GM18858 (cell line): ENCODE results near the gene PER1.
A peak's percentile ranks its signal among the peaks of the same experiment; 100 is the strongest.
"Not testable (repeated sequence)": the region's sequence is repeated elsewhere in the genome, so short reads cannot be mapped to it uniquely, and the experiment has no call there.

ENCODE experiments used
- ATAC-seq: cut with Tn5 transposase; IDR thresholded peaks from one replicate; pipeline ENCODE4 v1.9.1; 2021; ENCODE audit not compliant: unreplicated experiment

The PER1 gene

GRCh38 chr17:8120520-8121406, 31.4 kb downstream of the PER1 start:
- ATAC-seq, result no peak

- peak; percentile 29 for ATAC-seq
Observed at GRCh38 chr17:8119581-8120519, 32.4 kb downstream of the PER1 start.

DNA sequence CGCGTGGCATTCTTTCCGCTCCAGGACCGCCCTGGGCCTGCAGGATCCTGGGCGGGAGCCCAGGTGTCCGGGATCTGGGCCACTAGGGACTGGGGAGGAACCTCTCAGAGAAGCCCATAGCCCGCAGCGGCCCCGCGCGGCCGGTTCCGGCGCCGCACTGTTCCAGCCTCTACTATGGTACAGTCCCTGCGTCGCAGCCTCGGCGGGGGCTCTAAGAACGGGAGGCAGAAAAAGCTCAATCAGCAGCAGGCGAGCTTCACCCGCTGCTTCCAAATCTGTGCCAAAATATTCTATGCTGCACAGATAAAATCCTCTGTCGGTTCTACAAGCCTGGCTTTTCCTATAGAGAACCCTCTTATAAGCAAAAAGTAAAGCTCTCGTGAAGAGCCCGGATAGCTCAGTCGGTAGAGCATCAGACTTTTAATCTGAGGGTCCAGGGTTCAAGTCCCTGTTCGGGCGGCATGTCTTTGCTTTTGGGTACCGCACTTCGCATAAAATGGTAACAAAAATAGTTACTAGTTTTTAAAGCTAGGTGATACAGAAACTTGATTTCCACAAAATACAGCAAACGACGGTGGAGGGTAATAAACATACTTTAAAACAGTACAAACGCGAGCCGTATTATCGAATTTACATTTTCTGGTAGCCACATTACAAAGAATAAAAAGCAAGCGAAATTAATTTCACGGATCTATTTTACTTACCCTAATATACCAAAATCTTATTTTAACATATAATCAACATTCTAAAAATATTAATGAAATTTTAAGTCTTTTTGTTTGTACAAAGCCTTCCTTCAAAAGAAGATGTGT, 33.2 kb downstream of the PER1 start:
- no peak for ATAC-seq

- no peak for ATAC-seq
Observed at GRCh38 chr17:8117980-8118768, 34.0 kb downstream of the PER1 start, which contains the start of gene ALOXE3. Gene ALOXE3, minus strand, starts transcription at chr17:8118514. Its CDS starts 524 bp downstream, at chr17:8117990.

GRCh38 chr17:8117367-8117979, 34.7 kb downstream of the PER1 start:
- no peak for ATAC-seq

GRCh38 chr17:8116776-8117175, 35.4 kb downstream of the PER1 start:
- ATAC-seq, result no peak

DNA sequence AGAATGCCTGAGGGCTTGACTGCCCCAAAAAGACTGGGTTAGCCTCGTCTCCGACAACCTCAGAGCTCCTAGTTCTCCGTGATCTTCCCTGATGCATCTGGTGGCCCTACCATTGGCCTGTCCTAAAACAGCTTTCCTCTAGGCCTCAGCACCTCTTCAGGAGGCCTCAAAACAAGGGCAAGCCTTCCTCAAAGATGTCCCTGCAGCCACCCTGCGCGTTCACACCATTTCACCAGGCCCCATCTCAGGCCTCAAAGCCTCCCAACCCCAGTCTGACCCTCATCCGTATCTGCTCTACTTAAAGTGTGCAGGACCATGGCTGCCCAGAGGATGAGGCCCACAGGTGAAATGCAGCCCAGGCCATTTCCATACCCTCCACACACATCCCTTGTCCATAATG, 41.3 kb downstream of the PER1 start:
- no peak for ATAC-seq

DNA sequence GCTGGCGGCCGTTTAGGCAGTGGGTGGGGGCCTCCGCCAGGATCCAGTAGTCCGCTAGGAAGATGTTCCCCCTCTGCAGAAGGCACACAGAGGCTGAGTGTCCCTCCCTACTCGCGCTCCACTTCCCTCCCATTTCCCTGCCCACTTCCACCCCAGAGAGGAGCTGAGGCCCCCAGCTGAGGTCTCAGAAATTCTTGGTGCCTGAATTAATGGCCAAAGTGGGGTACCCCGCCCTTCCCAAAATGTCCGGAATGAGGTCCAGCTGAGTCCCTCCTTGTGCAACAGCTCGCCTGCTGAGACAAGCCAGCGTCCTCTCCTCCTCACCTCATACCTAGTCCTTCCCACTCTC, 41.8 kb downstream of the PER1 start:
- ATAC-seq, result no peak

GRCh38 chr17:8109661-8110455, 42.3 kb downstream of the PER1 start:
- no peak for ATAC-seq

- ATAC-seq, result no peak
Observed at GRCh38 chr17:8108972-8109660, 43.1 kb downstream of the PER1 start.

- ATAC-seq, result not testable (repeated sequence)
Observed at GRCh38 chr17:8106980-8107379, 45.2 kb downstream of the PER1 start.

- no peak for ATAC-seq
Observed at GRCh38 chr17:8105957-8106398, 46.2 kb downstream of the PER1 start.

DNA sequence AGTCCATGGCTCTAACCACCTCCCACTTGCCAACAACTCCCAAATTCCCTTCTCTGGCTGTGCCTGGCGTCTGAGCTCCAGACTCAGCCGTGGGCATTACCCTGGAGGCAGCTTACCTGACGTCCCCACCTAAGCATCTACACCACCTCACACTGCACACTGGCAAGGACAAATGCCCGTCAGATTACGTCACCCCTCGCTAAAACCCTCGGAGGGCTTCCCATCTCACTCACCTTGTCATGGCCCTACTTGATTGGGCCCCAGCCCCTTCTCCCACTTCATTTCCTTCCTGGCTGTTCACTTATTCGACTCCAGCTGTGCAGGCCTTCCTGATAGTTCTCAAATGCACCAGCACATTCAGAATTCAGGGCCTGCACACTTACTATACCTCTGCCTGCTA, 47.3 kb downstream of the PER1 start:
- ATAC-seq, result no peak

DNA sequence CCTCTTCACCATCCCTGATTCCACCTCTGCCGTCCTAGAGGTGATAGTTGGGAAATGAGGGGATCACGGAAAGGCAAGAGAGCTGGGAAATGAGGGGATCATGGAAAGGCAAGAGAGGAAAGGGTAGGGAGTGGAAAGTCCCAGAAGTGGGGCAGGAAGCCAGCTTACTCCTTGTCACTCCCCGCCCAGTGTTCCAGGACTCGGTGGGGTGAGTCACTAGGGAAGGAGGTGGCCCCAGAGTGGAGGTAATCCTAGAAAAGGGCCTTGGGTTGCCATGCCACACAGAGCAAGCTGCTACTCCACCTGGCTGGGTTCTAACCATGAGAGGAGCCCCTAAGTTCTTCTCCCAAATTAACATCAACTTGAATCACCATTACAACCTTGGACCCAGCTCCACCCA, 48.7 kb downstream of the PER1 start:
- no peak for ATAC-seq

GRCh38 chr17:8101721-8102120, 50.5 kb downstream of the PER1 start:
- no peak for ATAC-seq

GRCh38 chr17:8100763-8101162, 51.4 kb downstream of the PER1 start:
- ATAC-seq, result no peak

DNA sequence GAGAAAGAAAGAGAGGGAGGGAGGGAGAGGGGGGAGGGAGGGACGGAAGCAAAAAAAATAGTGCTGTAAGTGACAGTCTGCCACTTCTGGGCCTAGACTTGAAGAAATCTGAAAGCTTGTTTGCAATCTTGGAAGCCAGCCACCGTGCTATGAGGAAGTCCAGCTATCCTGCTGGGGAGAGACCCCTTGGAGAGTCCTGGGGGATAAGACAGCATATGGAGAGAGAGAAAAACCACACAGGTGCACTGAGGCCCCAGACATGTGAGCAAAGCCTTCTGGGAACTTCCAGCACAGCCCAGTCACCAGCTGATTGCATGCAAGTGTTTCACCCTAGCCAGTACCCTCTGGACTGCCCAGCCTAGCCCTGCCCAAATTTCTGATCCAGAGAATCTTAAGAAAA, 52.1 kb downstream of the PER1 start:
- ATAC-seq, result no peak

DNA sequence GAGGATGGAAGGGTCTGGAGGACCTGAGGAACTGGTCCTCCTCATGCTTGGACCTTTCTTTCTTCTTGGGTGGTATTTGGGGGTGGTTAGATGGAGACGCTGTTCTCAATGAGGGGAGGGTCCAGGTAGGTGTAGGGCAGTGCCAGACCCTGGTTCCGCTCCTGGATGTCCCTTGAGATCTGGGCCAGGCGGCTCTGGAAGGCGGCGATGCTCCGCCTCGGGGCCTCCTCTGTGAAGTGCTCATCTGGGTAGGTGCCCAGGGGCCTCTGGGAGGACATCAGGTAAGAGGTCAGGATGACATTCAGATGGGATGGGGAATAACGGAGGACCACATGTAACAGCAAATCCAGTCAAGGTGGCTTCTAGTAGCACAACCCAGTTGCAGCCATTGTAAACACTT, 55.7 kb downstream of the PER1 start:
- ATAC-seq, result no peak
